ENCODE measurements around the gene ANKK1.

Gene ANKK1

GRCh38 chr11:113394919-113395318 is 7.3 kb downstream of the ANKK1 start:
- TF ChIP-seq, protein P1, sequence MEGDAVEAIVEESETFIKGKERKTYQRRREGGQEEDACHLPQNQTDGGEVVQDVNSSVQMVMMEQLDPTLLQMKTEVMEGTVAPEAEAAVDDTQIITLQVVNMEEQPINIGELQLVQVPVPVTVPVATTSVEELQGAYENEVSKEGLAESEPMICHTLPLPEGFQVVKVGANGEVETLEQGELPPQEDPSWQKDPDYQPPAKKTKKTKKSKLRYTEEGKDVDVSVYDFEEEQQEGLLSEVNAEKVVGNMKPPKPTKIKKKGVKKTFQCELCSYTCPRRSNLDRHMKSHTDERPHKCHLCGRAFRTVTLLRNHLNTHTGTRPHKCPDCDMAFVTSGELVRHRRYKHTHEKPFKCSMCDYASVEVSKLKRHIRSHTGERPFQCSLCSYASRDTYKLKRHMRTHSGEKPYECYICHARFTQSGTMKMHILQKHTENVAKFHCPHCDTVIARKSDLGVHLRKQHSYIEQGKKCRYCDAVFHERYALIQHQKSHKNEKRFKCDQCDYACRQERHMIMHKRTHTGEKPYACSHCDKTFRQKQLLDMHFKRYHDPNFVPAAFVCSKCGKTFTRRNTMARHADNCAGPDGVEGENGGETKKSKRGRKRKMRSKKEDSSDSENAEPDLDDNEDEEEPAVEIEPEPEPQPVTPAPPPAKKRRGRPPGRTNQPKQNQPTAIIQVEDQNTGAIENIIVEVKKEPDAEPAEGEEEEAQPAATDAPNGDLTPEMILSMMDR (IDR thresholded peaks at IDR 0.05), result no peak
- Mint-ChIP-seq H3K4me3 (no peak overlapping the region), H3K27me3 (ENCODE audit: low read depth, poor library complexity) (peaks cover 17% of the 10 kb centered on the region), H3K4me1 (no peaks in the 10 kb centered on the region), H3K36me3 (ENCODE audit: low read depth) (no peaks in the 10 kb centered on the region), H3K9me3 (no peaks in the 10 kb centered on the region), H3K27ac (no peak overlapping the region)
- DNase-seq, result no peak

GRCh38 chr11:113395782-113396336 is 8.3 kb downstream of the ANKK1 start:
- H3K4me3 Mint-ChIP-seq, result no peak overlapping the region
- TF ChIP-seq, protein P1 (IDR thresholded peaks at IDR 0.05), result no peak
- no peaks in the 10 kb centered on the region for H3K9me3 Mint-ChIP-seq
- DNase-seq, result no peak
- H3K36me3 Mint-ChIP-seq (ENCODE audit: low read depth), result no peaks in the 10 kb centered on the region
- no peak overlapping the region for H3K27ac Mint-ChIP-seq
- peaks cover 17% of the 10 kb centered on the region for H3K27me3 Mint-ChIP-seq (ENCODE audit: low read depth, poor library complexity)
- no peaks in the 10 kb centered on the region for H3K4me1 Mint-ChIP-seq

DNA sequence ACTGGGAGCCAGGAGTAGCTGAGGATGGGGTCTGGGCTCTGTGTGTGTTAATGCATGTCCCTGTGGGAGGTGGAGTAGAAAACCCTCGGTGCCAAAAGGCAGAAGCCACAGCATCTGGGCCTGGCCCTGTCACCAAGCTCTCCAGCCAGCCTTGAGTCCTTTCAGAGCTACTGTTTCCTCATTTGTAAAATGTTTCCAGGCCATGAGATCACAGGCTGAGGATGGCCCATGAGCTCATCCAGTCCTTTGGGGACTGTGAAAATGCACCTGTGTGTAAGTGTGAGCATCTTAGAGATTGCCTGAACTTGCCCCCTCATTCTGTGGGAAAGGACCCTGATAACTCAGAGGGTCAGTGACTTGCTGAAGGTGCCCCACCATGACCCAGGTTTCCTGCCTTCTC is 9.1 kb downstream of the ANKK1 start:
- H3K9me3 Mint-ChIP-seq, result no peaks in the 10 kb centered on the region
- peaks cover 19% of the 10 kb centered on the region for H3K27me3 Mint-ChIP-seq (ENCODE audit: low read depth, poor library complexity)
- DNase-seq, result no peak
- H3K27ac Mint-ChIP-seq, result no peak overlapping the region
- no peaks in the 10 kb centered on the region for H3K36me3 Mint-ChIP-seq (ENCODE audit: low read depth)
- no peak overlapping the region for H3K4me3 Mint-ChIP-seq
- no peaks in the 10 kb centered on the region for H3K4me1 Mint-ChIP-seq
- TF ChIP-seq, protein P1 (IDR thresholded peaks at IDR 0.05), result no peak

DNA sequence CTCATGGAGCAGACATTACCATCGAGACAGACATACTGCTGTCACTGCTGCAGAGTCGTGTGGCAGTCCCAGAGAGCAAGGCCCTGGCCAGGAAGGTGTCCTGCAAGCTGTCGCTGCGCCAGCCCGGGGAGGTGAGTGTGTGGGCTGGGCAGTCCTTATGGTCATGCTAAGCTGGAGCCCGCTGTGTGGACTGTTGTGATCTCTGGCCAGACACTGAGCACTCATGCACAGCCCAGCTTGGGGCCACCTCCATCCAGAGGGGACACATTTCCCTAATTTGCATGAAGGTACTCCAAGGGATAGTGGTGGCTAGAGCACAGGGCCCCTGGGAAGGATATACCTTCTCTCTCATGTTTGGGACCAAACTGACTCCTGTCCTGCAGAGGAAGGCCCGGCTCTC is 9.6 kb downstream of the ANKK1 start:
- H3K36me3 Mint-ChIP-seq (ENCODE audit: low read depth), result no peaks in the 10 kb centered on the region
- TF ChIP-seq, protein P1 (IDR thresholded peaks at IDR 0.05), result no peak
- no peaks in the 10 kb centered on the region for H3K4me1 Mint-ChIP-seq
- H3K27ac Mint-ChIP-seq, result no peak overlapping the region
- no peaks in the 10 kb centered on the region for H3K9me3 Mint-ChIP-seq
- no peak for DNase-seq
- no peak overlapping the region for H3K4me3 Mint-ChIP-seq
- peaks cover 22% of the 10 kb centered on the region for H3K27me3 Mint-ChIP-seq (ENCODE audit: low read depth, poor library complexity)

- Mint-ChIP-seq H3K9me3 (no peaks in the 10 kb centered on the region), H3K36me3 (ENCODE audit: low read depth) (no peaks in the 10 kb centered on the region), H3K27me3 (ENCODE audit: low read depth, poor library complexity) (peaks cover 28% of the 10 kb centered on the region), H3K4me3 (no peak overlapping the region), H3K4me1 (no peaks in the 10 kb centered on the region), H3K27ac (no peak overlapping the region)
- TF ChIP-seq, protein P1 (IDR thresholded peaks at IDR 0.05), result no peak
- DNase-seq, result no peak
Observed at GRCh38 chr11:113397821-113398220, 10.2 kb downstream of the ANKK1 start.

- no peak for DNase-seq
- TF ChIP-seq, protein P1 (IDR thresholded peaks at IDR 0.05), result no peak
- no peaks in the 10 kb centered on the region for H3K36me3 Mint-ChIP-seq (ENCODE audit: low read depth)
- no peak overlapping the region for H3K27ac Mint-ChIP-seq
- H3K4me3 Mint-ChIP-seq, result no peak overlapping the region
- H3K4me1 Mint-ChIP-seq, result no peaks in the 10 kb centered on the region
- H3K9me3 Mint-ChIP-seq, result no peaks in the 10 kb centered on the region
- H3K27me3 Mint-ChIP-seq (ENCODE audit: low read depth, poor library complexity), result peaks cover 31% of the 10 kb centered on the region
Observed at GRCh38 chr11:113398669-113399430, 11.3 kb downstream of the ANKK1 start.
